Fibroblast of villous mesenchyme (primary cell): Measurements from ENCODE around the gene OPA3. TPM values are rescaled to one million over a fixed set of nuclear protein-coding genes. Genes with fewer than 3 reads are reported as not detected.
A peak's percentile ranks its signal among the peaks of the same experiment; 100 is the strongest.
"Not testable (repeated sequence)": the region's sequence is repeated elsewhere in the genome, so short reads cannot be mapped to it uniquely, and the experiment has no call there.

Experiments used
- DNase-seq: peaks from one replicate; pipeline ENCODE4 v3.0.0-alpha.2; 2010; ENCODE audit warnings: low read depth
- H3K4me3 ChIP-seq: 2 replicates; pipeline ENCODE4 v1.5.1; 2011; ENCODE audit warnings: low read depth, mild to moderate bottlenecking, low read length
- total RNA-seq: library from RNA; depleted of rRNA; stranded (reverse); fragments of >200 nt; gene quantifications from 2 replicates; pipeline ENCODE4 v1.2.3, GENCODE V29; 2012
- TF ChIP-seq, protein P1 (sequence below): IDR thresholded peaks from 2 replicates; pipeline ENCODE4 v1.5.1; 2012; ENCODE audit warnings: low read depth, mild to moderate bottlenecking, low read length; ENCODE audit not compliant: insufficient read depth

The OPA3 gene
- total RNA-seq, 1 donor, result 8.2 TPM

DNA sequence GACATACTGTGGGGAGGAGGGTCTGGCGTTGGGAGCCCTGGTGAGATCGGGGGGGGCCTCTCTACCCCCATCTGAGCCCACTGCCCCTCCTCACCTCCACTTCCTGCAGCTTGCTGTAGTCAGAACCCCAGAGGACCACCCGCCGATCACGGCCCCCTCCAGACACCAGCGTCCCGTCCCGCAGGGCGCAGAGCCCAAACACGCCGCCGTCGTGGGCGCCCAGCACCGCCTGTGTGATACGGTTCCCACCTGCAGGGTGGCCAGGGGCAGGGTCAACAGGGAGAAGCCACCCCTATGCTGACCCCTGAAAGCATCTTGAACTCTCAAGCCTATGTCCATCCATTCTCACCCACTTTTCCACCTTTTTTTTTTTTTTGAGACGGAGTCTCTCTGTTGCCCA lies 36.8 kb upstream of the OPA3 start:
- DNase-seq, result no peak
- TF ChIP-seq, protein P1, sequence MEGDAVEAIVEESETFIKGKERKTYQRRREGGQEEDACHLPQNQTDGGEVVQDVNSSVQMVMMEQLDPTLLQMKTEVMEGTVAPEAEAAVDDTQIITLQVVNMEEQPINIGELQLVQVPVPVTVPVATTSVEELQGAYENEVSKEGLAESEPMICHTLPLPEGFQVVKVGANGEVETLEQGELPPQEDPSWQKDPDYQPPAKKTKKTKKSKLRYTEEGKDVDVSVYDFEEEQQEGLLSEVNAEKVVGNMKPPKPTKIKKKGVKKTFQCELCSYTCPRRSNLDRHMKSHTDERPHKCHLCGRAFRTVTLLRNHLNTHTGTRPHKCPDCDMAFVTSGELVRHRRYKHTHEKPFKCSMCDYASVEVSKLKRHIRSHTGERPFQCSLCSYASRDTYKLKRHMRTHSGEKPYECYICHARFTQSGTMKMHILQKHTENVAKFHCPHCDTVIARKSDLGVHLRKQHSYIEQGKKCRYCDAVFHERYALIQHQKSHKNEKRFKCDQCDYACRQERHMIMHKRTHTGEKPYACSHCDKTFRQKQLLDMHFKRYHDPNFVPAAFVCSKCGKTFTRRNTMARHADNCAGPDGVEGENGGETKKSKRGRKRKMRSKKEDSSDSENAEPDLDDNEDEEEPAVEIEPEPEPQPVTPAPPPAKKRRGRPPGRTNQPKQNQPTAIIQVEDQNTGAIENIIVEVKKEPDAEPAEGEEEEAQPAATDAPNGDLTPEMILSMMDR, result no peak

DNA sequence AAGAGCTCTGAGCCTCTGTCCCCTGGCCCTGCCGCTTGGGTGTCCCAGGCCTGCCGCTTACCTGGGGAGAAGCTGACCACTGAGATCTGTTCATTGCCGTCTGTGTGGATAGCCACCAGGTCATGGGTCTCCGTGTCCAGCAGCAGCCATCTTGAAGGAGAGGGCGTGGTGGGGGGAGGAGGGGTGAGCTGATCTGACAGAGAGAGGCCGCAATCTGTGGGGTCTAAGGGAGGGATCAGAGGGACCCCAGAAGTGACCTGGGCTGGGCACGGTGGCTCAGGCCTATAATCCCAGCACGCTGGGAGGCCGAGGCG lies 32.1 kb upstream of the OPA3 start:
- TF ChIP-seq, protein P1, result no peak
- no peak overlapping the region for H3K4me3 ChIP-seq
- DNase-seq, result no peak

More for the DNA sequence above, 36.8 kb upstream of the OPA3 start:
- H3K4me3 ChIP-seq, result no peak overlapping the region

DNA sequence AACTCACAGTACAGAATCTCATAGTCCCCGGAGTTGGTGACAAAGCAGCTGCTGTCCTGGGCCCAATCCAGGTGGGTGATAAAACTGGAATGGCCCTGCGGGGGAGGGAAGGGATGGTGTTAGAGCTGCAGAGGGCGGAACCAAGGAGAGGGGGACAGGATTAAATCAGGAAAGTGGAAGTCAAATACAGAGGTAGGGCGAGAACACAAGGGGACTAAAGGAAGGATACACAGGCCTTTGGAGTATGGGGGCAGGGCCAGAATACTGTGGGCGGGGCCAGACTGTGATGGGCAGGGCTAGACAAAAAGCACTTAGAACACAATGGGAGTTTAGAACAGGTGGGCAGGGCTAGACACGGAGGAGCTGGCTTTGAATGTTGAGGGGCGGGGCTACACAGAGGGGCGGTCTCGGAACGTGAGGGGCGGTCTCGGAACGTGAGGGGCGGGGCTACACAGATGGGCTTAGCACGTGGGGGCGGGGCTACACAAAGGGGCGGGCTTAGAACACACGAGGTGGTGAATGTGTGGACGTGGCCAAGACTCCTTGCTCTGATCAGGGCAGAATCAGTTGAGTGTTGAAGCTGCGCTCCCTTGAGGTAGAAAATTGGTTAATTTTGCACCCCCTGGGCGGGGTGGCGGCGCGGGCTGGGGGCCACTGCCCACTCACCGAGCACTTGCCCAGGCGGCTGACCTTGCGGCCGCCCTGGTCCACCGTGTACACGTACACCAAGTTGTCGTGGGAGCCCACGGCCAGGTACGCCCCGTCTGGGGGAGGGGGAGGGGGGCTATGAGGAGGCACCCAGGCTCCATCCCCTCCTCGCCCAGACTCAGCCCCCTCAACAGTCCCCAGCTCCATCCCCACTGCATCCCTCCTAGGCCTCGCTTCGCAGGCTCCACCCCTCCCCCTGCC lies 31.4 kb upstream of the OPA3 start:
- TF ChIP-seq, protein P1, result no peak
- peak; percentile 77 for DNase-seq

DNA sequence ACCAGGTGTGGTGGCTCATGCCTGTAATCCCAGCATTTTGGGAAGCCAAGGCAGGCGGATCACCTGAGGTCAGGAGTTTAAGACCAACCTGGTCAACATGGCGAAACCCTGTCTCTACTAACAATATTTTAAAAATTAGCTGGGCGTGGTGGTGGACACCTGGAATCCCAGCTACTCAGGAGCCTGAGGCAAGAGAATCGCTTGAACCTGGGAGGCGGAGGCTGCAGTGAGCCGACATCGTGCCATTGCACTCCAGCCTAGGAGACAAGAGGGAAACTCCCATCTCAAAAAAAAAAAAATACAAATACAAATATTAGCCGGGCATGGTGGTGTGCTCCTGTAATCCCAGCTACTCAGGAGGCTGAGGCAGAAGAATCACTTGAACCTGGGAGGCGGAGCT lies 30.5 kb upstream of the OPA3 start:
- not testable (repeated sequence) for H3K4me3 ChIP-seq, DNase-seq

More for the DNA sequence above, 31.4 kb upstream of the OPA3 start:
- H3K4me3 ChIP-seq, result no peak overlapping the region

DNA sequence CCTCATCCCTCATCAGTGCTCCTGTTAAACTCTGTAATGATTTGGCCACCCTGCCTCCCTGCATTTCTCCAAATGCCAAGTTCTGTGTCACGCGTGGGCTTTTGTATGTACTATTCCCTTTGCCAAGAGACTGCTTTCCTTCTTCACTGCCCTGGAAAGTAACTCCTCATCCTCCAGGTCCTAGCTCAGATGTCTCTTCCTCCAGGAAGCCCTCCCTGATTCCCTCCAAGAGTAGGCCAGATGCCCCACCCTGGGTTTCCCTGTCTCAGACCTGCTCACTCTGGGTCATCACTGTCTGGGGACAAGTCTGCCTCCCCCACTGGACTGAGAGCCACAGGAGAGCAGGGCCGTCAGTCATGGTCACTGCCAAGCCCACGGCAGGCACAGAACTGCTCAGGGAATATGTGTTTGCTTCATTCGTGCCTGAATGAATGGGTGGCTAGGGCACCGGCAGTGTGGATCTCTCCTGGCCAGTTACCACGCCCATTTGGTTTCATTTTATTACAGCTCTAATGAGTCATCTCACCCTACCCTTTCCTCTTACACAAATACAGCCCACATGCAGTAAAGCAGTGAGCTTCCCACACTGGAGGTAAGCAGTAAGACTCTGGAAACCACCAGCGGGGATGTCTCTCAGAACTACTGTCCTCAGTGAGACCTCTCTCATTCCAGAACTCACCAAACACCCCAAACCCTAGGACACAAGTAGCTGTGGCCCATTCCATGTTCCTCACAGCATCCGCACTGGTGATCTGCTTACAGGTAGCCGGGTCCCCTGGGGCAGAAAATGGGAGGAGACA lies 29.5 kb upstream of the OPA3 start:
- no peak overlapping the region for H3K4me3 ChIP-seq
- TF ChIP-seq, protein P1, result no peak
- DNase-seq, result peak; percentile 94

DNA sequence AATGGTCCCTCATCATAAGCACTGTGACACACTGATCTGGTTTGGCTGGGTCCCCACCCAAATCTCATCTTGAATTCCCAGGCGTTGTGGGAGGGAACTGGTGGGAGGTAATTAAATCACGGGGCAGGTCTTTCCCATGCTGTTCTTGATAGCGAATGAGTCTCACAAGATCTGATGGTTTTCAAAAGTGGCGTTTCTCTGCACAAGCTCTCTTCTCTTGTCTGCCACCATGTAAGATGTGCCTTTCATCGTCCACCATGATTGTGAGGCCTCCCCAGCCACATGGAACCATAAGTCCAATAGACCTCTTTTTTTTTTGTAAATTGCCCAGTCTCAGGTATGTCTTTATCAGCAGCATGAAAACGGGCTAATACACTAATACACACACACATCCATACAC lies 24.3 kb upstream of the OPA3 start:
- no peak for DNase-seq
- no peak overlapping the region for H3K4me3 ChIP-seq
- TF ChIP-seq, protein P1, result no peak
